Activated T-cell treated with anti-CD3 and anti-CD28 coated beads, Interleukin-2, amount 50 U/mL, for 4 hours (primary cell): ENCODE results near the gene EPN3. TPM values are rescaled to one million over a fixed set of nuclear protein-coding genes. Genes with fewer than 3 reads are reported as not detected.
A peak's percentile ranks its signal among the peaks of the same experiment; 100 is the strongest.

Source experiments
- ATAC-seq, 2 donors: fragments of 200-7000 bp; cut with Tn5 transposase; one replicate each; pipeline ENCODE4 v1.10.0; 2021
- DNase-seq: peaks from one replicate; pipeline ENCODE4 v3.0.0-alpha.2; 2020
- H3K27me3 Mint-ChIP-seq: one replicate; pipeline ENCODE4 v1.8.0; 2021; ENCODE audit warnings: low read depth, mixed read lengths
- H3K36me3 Mint-ChIP-seq: one replicate; pipeline ENCODE4 v1.8.0; 2022; ENCODE audit warnings: mixed read lengths; ENCODE audit not compliant: insufficient read depth
- H3K4me1 Mint-ChIP-seq: one replicate; pipeline ENCODE4 v1.8.0; 2021; ENCODE audit warnings: low read depth, mixed read lengths
- H3K4me3 Mint-ChIP-seq: one replicate; pipeline ENCODE4 v1.8.0; 2021; ENCODE audit warnings: mild to moderate bottlenecking, moderate library complexity, mixed read lengths
- H3K9me3 Mint-ChIP-seq: one replicate; pipeline ENCODE4 v1.8.0; 2021; ENCODE audit warnings: mixed read lengths
- total RNA-seq, 3 donors: library from RNA; stranded (reverse); gene quantifications; one replicate each; pipeline ENCODE4 v1.2.1, GENCODE V29; 2021

Gene EPN3
- total RNA-seq, 3 donors from 2014 or later: 0.30 TPM; not detected in 2

DNA sequence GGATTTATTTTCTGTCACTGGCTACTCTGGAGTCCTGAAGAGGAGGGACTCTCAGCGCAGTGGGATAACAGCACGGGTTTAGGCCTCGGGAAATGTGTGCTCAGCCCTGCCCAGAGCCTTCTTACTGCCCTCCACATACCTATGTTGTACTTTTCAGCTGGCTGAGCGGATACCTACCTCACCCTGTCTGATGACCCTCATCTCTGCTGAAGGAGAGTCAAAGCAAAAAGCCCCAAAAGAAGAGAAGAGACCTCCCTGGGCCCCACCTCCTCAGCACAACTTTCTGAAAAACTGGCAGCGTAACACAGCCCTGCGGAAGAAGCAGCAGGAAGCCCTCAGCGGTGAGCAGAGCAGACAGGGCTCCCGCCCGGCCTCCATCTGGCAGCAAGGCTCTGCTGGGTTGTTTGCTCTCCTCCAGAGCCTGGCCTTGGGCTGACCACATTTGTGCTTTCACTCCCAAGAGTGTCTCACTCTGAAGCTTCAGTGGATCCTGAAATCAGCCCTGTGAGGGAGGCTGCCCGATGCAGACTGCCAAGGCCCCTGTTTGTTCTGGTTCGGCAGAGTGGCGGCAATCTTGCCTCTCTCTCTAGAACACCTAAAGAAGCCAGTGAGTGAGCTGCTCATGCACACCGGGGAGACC, 14.0 kb upstream of the EPN3 start:
- no peaks in the 10 kb centered on the region for H3K27me3 Mint-ChIP-seq
- H3K4me1 Mint-ChIP-seq: peaks cover 8% of the 10 kb centered on the region
- no peaks in the 10 kb centered on the region for H3K36me3 Mint-ChIP-seq
- no peaks in the 10 kb centered on the region for H3K9me3 Mint-ChIP-seq
- ATAC-seq (no peak), DNase-seq (no peak)
- no peak overlapping the region for H3K4me3 Mint-ChIP-seq

DNA sequence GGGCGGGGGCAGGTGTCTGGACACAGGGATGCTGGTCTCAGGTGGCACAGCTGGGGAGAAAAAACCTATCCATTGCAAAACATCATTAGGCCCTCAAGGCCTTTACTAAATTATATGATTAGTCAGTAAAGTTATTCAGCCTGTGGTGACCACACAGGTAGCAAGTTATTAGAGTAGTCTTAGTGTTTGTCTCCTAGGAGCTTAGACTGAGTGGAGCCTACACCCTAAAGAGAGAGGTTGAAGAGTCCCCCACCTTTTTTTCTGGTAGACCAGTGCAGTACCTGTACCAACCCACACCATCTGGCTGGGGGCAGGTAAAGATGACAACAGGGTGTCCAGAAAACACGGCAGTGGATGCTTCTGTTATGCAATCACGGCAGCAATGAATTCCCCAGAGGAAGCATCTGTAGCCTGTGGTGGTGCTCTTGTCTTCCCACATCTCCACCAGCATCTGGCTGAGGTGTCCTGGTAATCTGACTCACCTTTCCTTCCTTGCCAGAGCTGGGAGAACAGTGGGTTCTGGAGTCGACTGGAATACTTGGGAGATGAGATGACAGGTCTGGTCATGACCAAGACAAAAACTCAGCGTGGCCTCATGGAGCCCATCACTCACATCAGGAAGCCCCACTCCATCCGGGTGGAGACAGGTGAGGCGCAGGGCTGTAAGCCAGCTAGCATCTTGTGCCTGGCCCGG, 13.2 kb upstream of the EPN3 start:
- Mint-ChIP-seq H3K4me3 (no peak overlapping the region), H3K27me3 (no peaks in the 10 kb centered on the region), H3K36me3 (no peaks in the 10 kb centered on the region), H3K4me1 (peaks cover 8% of the 10 kb centered on the region), H3K9me3 (no peaks in the 10 kb centered on the region)
- ATAC-seq (no peak), DNase-seq (no peak)

DNA sequence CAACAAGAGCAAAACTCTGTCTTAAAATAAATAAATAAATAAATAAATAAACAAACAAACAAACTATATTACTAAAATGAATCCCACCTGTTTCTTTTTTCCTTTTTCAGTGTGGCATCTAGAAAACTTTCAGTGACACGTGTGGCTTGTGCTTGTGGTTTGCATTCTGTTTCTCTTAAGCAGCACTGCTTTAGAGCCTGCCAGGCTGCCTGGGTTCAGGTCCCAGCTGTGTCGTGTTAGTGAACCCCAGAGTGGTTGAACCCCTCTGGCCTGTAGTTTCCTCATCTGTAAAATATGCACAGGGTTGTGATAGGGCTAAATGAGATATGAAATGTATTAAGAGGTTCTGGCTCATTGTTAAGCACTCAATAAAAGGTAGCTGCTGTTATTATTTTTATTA, 12.1 kb upstream of the EPN3 start:
- DNase-seq (no peak), ATAC-seq (no peak)
- Mint-ChIP-seq H3K4me3 (no peak overlapping the region), H3K27me3 (no peaks in the 10 kb centered on the region), H3K36me3 (no peaks in the 10 kb centered on the region), H3K9me3 (no peaks in the 10 kb centered on the region), H3K4me1 (peaks cover 8% of the 10 kb centered on the region)

DNA sequence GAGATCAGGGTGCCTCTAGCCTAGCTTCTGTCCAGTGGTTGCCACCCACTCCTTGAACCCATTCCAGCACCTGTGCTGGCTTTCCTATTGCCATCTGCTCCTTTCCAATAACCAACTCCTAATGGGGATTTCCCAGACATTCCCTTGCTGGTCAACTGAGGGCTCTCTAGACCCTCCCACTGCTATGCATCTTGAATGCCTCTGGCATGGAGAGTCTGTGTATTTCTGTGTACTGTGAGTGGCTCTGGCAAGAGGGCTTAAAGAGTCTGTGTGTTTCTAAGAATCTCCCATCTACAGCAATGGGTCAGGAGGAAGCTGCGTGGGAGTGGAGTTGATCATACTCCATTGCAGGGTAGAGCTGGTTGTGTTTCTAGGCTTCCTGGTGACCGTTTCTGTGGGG, 11.0 kb upstream of the EPN3 start:
- Mint-ChIP-seq H3K4me1 (peaks cover 8% of the 10 kb centered on the region), H3K9me3 (no peaks in the 10 kb centered on the region)
- no peak for ATAC-seq

DNA sequence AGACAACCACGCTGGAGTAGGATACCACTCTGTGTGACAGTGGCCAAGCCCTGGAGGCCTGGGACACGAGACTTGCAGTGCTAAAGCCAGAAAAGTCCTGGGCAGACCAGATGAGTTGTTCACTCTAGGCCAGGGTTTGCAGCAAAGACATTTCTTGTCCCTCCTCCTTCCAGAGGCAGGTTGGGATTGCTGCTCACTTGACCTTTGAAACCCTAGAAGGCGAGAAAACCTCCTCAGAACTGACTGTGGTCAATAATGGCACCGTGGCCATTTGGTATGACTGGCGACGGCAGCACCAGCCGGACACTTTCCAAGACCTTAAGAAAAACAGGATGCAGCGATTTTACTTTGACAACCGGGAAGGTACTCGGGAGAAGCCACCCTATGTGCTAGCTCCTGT, 9.8 kb upstream of the EPN3 start:
- no peaks in the 10 kb centered on the region for H3K9me3 Mint-ChIP-seq
- peaks cover 3% of the 10 kb centered on the region for H3K27me3 Mint-ChIP-seq
- H3K4me3 Mint-ChIP-seq: no peak overlapping the region
- no peaks in the 10 kb centered on the region for H3K4me1 Mint-ChIP-seq
- H3K36me3 Mint-ChIP-seq: no peaks in the 10 kb centered on the region
- DNase-seq (no peak), ATAC-seq (no peak)

More for the DNA sequence above, 11.0 kb upstream of the EPN3 start:
- Mint-ChIP-seq H3K4me3 (no peak overlapping the region), H3K27me3 (no peaks in the 10 kb centered on the region), H3K36me3 (no peaks in the 10 kb centered on the region)
- no peak for DNase-seq

DNA sequence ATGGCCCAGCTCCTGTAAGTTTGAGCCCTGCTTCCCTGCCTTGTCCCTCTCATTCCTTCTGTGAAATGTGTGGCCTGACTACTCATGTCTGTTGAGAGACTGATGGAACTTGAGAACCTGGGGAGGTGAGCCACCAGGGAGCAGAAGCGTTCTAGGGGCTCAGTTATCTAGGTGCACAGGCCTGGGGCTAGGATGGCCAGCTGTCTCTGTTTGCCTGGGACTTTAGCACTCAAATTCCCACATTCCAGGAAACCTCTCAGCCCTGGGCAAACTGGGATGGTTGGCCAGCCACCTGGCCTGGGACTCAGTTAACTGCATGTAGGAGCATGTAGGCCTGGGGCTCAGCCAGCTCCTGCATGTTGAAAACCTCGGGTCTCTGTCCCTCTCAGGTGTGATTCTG, 9.3 kb upstream of the EPN3 start:
- no peaks in the 10 kb centered on the region for H3K9me3 Mint-ChIP-seq
- no peak for ATAC-seq
- H3K4me1 Mint-ChIP-seq: no peaks in the 10 kb centered on the region
- no peaks in the 10 kb centered on the region for H3K36me3 Mint-ChIP-seq
- no peak overlapping the region for H3K4me3 Mint-ChIP-seq
- no peak for DNase-seq
- peaks cover 3% of the 10 kb centered on the region for H3K27me3 Mint-ChIP-seq

DNA sequence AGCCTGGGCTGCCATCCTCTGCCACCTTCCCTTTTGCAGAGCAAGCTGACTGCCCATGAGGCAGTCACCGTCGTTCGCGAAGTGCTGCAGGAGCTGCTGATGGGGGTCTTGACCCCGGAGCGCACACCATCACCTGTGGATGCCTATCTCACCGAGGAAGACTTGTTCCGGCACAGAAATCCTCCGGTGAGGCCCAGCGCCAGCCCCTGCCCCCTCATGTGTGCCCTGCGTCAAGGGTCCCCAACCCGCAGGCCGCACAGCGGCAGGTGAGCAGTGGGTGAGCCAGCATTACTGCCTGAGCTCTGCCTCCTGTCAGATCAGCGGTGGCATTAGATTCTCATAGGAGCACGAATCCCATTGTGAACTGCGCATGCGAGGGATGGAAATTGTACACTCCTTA, 7.7 kb upstream of the EPN3 start:
- DNase-seq (no peak), ATAC-seq (no peak)
- H3K9me3 Mint-ChIP-seq: no peaks in the 10 kb centered on the region
- no peaks in the 10 kb centered on the region for H3K36me3 Mint-ChIP-seq
- H3K4me1 Mint-ChIP-seq: no peaks in the 10 kb centered on the region
- no peak overlapping the region for H3K4me3 Mint-ChIP-seq
- peaks cover 17% of the 10 kb centered on the region for H3K27me3 Mint-ChIP-seq

DNA sequence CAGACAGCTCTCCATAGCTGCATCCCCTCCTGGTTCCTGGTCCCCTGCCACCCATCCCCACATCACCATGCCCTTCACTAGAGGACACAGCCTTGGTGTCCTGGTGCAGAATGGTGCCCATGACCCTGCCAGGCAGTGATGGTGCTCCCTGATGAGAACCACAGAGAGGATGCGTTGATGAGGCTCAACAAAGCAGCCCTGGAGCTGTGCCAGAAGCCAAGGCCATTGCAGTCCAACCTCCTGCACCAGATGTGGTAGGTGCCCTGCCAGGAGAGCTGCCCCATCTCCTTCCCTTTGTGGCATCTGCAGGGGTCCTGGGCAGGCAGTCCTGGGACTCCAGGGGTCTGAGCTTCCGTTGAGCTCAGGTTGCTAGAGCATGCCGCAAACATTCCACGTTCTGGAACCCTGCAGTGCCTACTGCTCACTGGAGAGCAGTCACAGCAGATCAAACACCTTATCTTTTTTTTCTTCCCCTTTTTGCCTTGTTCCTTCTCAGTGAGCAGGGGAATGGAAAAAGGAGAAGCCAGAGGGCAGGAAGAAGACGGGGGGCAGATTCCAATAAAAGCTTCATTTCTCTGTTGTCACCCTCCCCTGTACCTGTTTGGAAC, 5.3 kb upstream of the EPN3 start:
- no peaks in the 10 kb centered on the region for H3K9me3 Mint-ChIP-seq
- H3K36me3 Mint-ChIP-seq: no peaks in the 10 kb centered on the region
- no peak for DNase-seq
- H3K4me3 Mint-ChIP-seq: no peak overlapping the region
- H3K27me3 Mint-ChIP-seq: peaks cover 40% of the 10 kb centered on the region
- ATAC-seq: no peak
- H3K4me1 Mint-ChIP-seq: peaks cover 3% of the 10 kb centered on the region

DNA sequence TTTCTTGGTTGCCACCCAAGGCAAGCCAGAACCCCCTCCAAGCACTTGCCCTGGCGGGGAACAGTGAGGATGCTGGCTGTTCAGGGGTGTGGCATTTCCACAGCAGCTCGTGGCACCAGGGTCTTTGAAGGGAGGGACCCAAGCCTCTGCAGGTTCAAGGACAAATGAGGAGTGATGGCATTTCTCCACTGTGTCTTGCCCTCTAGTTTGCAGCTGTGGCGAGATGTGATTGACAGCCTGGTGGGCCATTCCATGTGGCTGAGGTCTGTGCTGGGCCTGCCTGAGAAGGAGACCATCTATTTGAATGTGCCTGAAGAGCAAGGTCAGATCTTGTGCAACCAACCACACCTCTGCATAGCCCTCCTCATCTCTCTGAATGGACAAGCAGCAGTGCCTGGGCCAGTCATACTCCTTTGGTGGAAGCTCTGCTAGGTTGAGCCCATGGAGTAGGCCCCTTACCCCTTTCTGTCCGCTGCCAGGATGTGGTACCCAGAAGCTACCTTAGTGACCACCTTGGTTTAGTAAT, 4.5 kb upstream of the EPN3 start:
- peaks cover 4% of the 10 kb centered on the region for H3K4me1 Mint-ChIP-seq
- DNase-seq (no peak), ATAC-seq (no peak)
- peaks cover 48% of the 10 kb centered on the region for H3K27me3 Mint-ChIP-seq
- H3K36me3 Mint-ChIP-seq: no peaks in the 10 kb centered on the region
- no peak overlapping the region for H3K4me3 Mint-ChIP-seq
- H3K9me3 Mint-ChIP-seq: no peaks in the 10 kb centered on the region

DNA sequence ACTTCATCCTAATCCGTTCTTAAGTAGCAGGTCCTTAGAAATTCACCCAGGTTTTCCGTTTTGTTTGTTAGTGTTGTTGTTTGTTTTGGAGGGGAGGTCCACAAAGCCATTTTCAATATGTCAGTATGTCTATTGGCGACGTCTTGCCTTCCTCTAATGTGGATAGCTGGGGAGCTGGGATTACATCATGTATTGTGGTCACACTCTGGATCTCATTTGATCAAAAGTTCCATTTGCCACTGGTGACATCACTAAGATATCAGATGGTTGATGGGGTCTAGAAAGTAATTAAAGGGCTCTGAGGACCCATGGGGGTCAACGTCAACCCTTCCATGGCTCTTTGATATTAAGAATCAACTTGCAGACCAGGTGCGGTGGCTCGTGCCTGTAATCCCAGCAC, 2.7 kb upstream of the EPN3 start:
- Mint-ChIP-seq H3K27me3 (peaks cover 64% of the 10 kb centered on the region), H3K9me3 (no peaks in the 10 kb centered on the region), H3K4me3 (no peak overlapping the region), H3K4me1 (peaks cover 14% of the 10 kb centered on the region), H3K36me3 (no peaks in the 10 kb centered on the region)
- DNase-seq: no peak
- no peak for ATAC-seq

DNA sequence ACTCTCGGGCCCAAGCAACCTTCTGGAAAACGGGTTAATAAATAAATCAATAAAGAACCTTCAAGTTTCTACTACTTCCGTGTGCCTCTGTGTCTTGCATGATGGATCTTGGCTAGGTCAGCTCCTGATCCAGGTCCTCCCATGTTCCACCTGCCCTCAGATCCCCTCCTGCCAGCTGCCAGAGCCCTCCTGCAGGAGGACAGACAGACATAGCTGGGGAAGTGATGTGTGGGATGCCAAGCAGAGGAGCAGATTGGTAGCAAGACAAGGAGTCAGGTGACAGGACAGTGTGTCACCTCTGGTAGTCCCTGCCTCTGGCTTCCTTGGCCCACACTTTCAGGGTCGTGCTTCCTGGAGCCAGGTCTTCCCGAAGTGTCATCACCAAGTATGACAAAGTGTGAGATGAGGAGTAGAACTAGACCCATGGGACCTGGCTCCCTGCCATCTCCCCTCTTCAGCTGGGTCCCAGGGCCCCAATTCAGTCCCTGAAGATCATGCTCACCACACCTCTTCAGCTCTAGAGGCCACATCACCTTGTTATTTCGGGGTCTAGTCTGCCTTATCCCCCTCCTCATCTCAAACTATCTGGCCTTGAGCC, 1.0 kb upstream of the EPN3 start:
- H3K4me3 Mint-ChIP-seq: no peak overlapping the region
- H3K27me3 Mint-ChIP-seq: peaks cover 73% of the 10 kb centered on the region
- ATAC-seq (no peak), DNase-seq (no peak)
- H3K36me3 Mint-ChIP-seq: no peaks in the 10 kb centered on the region
- H3K9me3 Mint-ChIP-seq: no peaks in the 10 kb centered on the region
- peaks cover 14% of the 10 kb centered on the region for H3K4me1 Mint-ChIP-seq

DNA sequence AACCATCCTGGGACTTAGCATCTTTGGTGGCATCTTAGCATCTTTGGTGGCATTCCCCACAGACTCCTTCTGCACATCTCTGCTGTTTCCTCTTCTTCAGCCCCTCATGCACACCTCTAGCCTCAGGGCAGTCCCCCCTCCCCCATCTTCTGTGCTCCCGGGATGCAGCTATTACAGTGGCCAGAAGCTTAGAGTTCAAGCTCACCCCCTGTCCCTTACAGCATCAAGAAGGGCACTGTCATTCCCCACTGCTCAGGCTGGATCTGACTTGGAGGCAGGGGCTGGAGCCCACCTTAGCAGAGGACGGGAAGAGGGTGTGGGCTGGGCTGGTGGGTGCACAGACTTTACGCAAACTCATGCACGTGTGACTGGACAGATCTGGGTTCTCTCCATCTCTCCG, 650 bp downstream of the EPN3 start:
- H3K9me3 Mint-ChIP-seq: no peaks in the 10 kb centered on the region
- ATAC-seq (no peak), DNase-seq (no peak)
- no peak overlapping the region for H3K4me3 Mint-ChIP-seq
- H3K27me3 Mint-ChIP-seq: peaks cover 71% of the 10 kb centered on the region
- H3K4me1 Mint-ChIP-seq: peaks cover 14% of the 10 kb centered on the region
- no peaks in the 10 kb centered on the region for H3K36me3 Mint-ChIP-seq

DNA sequence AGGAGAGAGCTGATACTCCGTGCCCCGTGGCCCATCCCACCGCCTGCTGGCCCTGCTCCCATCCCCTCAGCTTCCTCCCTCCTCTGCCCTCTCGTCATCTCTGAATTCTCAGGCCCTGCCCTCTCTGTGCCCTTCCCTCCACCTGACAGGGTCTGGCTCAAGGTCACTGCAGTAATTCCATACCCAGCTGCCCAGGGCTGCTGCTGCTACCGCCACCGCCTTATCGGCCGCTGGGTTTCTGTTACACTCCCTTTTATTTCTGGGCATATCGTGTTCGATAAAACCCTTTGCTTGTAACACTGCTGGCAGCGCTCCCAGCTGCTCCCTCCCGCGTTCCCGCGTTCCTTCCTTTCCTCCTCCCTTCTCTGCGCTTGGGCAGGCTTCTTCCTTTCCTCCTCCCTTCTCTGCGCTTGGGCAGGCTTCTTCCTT, 1.2 kb downstream of the EPN3 start:
- peak in 1 of 2 donors; percentile 57 for ATAC-seq
- Mint-ChIP-seq H3K4me1 (peaks cover 14% of the 10 kb centered on the region), H3K9me3 (no peaks in the 10 kb centered on the region), H3K36me3 (no peaks in the 10 kb centered on the region), H3K4me3 (no peak overlapping the region), H3K27me3 (peaks cover 67% of the 10 kb centered on the region)
- no peak for DNase-seq

DNA sequence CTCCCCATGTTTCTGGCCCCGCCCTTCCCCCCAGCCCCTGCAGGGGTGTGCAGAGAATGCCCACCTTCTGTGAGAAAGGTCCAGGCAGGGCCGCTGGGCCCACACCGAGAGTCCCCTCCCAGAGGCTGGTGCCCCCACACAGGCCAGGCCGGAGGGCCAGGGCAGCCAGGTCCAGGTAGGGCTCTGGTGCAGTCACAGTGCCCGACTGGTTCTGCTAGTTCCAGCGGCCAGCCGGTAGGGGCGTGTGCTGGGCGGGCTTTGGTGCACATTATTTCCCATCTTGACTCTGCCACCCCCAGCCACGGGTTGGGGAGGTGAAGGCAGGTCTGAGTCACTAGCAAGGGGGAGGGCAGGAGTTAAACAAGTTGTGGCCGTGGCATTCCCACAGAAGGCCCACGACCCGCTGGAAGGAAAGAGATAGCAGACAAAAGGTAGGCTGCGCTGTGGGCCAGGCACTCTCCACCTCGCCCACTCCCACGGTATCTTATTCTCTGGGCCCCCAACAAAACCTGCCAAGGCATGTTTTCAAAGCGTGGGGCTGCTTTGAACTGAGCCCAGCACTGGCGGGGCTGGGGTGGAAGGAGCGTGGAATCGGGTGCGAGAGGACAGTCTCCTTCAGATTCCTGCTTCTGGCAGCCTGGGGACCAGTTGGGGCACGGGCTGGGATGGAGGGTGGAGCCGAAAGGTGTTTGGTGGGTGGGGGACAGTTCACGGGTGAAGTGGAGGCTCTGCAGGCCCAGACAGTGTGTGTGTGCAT, 1.9 kb downstream of the EPN3 start:
- H3K4me1 Mint-ChIP-seq: peaks cover 14% of the 10 kb centered on the region
- H3K36me3 Mint-ChIP-seq: no peaks in the 10 kb centered on the region
- ATAC-seq (peak; percentile 65 to 78), DNase-seq (no peak)
- H3K27me3 Mint-ChIP-seq: peaks cover 60% of the 10 kb centered on the region
- no peaks in the 10 kb centered on the region for H3K9me3 Mint-ChIP-seq
- H3K4me3 Mint-ChIP-seq: no peak overlapping the region
